NCI-H1417 treated with DMSO at 0.1 percent for 48 hours (cell line): ENCODE data around the gene MAP3K20.
"Not testable (repeated sequence)": the region's sequence is repeated elsewhere in the genome, so short reads cannot be mapped to it uniquely, and the experiment has no call there.

Source experiments
- DNase-seq: peaks from one replicate; lab custom pipeline; 2025; lab: John Stamatoyannopoulos, UW

The MAP3K20 gene

DNA sequence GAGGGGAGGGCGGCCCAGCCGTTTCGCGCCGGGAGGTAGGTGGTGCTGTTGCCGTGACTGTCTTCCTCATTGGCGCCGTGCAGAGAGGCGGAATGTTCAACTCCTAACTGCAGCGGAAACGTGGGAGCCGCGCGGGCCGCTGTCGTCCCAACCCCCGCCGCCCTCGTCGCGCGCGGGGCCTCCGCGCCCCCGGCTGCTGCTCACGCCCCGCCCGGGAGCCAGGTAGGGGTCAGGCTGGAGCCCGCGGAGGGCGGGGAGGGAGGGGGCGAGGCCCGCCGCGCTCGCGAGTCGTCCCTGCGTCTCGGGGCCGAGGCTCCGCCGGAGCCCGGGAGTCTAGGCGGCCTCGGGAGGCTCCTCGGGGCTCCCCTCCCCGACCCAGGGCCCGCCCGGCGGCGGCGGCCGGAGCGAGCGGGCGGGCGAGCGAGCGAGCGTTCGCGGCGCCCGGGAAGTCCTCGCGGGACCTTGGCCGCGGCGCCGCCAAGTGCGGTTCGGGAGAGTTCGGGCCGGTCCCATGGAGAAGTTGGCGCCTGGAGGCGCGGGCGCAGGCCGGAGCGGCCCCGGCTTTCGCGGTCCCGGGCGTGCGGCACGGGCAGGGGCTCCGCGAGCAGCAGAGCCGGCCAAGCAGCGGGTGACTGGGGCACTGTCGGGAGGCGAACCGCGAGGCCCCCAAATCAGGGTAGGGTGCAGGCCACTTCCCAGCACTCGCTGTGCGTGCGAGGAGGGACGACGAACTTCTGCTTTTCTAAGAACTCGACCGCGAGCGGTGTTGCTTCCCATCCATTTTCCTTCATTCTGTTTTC lies at the start of gene MAP3K20:
TSS of gene MAP3K20 (plus strand) at position 66 of the 800 bp plus-strand sequence. CDS start 15,186 bp downstream, outside the sequence.
- DNase-seq = no peak

DNA sequence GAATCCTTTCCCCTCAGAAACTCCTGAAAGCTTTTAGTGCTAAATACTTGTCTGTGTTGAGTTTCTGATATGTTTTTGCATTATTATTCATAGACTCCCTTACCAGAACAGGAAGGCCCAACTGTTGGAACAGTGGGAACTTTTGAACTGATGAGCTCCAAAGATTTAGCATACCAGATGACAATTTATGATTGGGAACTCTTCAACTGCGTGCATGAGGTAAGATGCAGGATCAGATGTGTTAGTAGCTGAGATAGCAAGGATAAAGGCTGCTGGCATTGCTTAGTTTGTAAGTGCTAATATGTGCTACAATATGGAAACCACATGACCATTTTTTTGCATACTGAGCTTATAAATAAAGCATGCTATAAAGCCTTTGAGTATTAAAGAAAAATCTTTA lies 49.2 kb upstream of the MAP3K20 start:
- DNase-seq = no peak

DNA sequence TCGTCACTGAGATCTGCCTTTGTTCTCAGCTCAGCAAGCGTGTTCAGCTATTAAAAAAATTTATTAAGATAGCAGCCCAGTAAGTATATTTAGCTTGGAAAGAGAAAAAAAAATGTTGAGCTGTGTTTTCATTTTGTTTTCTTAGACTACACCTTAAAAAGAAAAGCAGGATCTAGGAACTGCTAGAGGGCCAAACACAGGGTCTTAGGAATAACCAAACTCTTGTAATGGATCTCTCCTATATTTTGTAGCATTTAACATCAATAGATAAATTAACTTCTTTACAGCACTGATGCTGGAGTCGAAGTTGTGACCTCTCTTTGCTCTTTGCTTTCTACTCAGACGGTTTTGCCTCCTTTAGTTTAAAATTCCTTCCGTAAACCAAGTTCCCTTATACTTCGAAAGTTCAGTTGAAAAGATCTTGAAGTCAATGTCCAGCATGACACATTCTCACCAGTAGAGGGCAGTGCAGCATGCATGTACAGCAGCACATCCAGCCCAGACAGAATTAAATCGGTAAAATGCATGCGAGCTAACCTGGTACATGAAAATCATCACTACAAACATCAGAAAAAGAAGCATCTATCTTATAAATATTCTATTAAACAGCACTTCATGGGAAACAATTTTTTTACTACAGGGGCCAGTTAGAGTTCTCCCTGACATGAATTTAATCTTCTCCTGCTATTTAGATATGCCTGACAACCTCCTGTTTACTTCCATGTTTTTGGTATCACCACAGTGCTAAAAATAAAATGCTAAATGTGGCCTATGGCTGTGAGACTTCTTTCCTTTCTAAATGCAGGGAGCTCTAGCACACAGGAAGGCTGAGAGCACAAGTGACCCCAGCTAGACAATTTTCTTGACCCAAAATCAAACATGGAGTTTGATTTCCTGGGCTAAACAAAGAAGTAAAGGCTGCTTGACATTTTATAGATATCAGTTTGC lies 48.2 kb upstream of the MAP3K20 start:
- DNase-seq = no peak

DNA sequence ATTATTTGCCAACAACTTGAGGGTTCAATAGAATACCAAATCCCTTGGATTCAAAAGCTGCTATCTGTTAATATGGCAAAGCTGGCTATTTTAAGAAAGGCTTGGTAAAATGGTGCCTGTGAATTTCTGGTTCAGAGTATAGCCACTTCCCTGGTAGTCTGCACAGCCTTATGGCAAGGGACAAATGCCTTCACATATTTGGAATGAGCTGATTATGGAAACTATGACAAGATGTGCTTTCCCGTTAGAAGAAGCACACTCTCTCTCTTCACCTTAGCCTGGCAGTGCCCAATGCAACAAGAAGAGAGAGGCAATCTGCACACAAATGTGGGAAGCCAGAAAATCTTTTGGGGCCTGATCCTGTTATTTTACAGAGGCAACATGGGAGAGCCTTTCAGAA lies 47.5 kb upstream of the MAP3K20 start:
- DNase-seq = no peak

DNA sequence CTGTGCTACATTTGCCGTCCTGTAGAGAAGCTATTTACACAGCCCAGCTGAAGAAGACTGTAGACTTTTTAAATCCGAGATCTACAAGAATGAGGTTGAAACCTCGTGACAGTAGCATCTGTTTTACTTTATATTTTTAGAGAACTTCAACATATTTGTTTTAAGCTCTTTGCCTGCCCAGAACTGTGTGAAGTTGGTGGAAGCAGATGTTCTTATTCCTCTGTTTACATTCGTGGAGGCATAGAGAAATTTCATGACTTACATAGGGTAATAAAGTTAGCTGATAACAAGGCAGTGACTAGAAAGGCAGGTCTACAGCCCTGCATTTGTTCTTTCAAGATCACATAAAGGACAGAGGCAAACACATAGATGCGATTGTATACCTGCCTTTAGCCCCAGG lies 47.0 kb upstream of the MAP3K20 start:
- DNase-seq = no peak

DNA sequence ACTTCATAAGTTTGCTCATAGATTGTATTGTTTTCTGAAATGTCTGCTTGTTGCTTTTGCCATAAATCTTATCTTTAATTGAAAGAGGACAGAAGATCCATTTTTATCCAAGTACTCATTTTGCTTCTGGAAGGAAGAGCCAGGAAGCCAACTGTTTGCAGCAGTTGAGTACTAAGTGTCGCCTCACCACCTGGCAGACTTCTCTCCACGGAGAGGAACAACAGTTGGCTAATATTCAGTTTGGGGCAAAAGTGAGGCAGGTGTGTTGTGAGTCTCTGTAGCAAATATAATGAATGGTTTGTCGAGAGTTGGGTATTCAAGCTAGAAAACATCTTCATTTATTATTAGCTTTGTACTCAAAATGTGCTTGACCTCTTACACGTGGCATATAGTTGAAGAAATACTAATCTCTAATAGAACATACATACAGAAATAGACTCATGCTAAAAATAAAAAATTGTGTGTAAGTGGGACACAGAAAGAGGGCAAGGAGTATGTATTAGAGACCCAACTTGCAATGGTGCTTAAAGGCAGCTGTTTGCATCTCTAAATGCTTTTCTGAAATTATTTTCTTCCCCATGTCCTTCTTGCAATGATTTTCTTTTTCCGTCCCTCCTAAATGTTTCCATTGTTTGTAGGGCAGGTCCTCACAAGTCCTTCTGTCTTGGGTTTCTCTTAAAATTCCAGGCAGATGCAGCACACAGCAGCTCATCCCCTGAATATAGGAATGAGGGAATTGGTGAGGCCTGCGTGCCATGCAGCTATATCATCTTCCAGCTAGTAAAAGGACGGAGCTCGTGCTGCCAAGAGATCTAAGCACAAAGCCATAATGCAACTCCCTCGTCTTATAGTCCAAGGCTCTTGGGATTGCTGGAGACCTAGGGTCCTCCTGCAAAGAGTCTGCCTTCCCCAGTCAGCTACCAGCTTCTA lies 44.8 kb upstream of the MAP3K20 start:
- no peak for DNase-seq

DNA sequence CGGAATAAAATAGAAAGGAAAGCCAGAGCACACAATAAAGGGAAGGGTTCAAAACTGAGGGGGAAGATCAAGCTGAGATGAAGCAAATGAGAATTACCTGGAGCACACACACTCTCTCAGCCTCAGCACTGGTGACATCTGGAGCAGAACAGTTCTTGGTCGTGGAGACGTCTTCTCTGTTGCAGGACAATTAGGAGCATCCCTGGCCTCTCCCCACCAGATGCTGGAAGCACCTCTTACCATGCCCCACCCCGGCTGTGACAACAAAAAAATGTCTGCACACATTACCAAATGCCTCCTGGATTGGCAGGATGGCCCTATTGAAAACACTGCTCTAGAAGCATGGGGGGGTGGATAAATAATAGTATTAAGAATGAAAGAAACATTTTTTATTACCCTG lies 43.6 kb upstream of the MAP3K20 start:
- no peak for DNase-seq

DNA sequence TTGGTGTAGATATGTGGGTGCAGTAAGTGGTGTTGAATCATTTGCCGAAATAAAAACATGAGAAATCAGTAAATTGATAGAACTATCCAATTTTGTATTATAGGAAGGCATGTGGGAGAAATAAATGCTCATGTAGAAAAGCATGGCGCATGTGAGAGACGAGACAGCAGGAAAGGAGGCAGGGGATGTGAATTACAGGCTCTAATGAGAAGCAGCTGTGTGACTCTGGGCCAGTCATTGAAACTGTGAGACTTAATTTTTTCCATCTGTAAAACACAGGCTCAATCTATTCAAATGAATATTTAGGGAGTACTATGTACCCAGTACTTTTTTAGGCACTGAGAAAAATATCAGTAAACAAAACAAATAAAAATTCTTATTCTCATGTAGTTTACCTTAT lies 42.6 kb upstream of the MAP3K20 start:
- no peak for DNase-seq

DNA sequence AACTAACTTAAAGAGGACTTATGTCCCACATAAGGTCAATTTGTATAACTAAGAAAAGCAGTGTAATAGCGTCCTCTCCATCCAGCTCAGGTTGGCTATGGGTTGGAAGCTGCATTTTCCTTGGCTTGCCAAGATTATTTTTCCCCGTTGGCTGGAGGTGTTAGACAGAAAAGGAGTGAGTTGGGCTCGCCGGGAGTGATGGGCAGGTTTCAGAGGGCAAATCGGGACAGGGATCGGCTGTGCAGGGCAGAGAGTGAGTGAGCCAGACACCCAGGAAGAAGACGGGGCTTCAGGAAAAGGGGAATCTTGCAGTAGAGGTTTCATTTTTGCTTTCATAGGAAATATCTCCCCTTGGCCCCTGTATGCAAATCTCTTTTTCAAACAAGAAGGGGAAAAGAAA lies 41.5 kb upstream of the MAP3K20 start:
- no peak for DNase-seq

DNA sequence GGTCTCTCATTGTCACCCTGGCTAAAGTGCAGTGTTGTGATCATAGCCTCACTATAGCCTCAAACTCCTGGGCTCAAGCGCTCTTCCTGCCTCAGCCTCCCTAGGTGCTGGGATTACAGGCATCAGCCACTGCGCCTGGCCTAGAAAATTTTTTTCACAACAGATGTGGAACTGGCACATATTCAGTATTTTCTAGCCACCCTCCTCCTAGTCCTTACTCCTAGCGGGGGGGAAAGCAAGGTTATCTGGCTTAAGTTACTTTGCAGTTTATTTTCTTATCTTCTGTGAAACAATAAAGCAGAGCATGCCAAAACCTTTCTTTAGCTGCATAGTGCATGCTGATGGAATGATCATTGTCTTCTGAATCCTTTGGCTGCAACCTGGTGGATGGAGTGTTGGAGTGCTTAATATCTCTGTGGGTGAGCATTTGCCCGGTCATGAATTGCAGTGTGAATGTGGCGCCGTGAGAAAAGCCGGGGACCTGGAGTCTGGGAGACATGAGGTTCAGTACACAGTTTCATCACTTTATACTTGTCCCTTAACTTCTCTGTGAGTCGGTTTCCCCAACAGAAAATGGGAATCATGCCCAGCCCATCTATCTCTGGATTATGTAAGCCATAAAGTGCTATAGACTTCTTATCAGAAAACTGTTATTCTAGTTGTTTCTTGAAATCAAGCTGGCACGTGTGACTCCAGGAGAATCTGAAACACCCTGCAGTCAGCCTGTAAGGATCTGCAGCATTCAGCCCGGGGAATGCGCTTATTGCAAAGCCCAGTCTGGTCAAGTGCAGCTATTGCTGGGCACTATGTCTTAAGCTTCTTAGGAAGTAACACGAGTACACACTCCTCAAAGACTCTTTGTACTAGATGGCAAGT lies 38.2 kb upstream of the MAP3K20 start:
- no peak for DNase-seq

DNA sequence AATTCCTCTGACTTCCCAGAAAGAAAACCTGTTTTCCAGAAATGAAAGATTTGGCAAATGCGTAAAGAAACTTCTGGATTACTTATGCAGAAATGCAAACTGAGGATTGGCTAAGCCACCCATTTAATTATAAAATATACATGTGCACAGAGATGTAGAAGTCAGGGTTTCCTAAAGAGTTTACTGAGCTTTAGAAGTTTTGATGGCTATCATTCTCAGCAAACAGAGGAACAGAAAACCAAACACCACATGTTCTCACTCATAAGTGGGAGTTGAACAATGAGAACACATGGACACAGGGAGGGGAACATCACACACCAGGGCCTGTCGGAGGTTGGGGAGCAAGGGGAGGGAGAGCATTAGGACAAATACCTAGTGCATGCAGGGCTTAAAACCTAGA lies 37.4 kb upstream of the MAP3K20 start:
- not testable (repeated sequence) for DNase-seq

DNA sequence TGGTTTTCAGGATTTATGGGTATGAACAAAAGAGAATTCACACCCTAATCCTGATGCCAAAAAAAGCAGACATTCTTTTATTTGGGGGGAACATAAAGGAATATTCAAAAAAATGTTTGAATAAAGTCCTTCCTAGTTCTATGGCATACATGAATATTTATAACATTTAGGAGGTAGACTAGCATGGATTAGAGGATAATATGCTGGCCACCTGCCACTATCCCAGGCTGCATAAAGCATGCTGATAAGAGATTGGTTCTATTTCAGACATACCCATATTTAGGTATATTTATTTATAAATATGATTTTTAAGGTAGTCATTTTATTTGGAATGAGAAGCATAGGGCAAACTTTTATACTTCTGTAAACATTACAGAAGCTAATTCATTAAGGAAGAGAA lies 34.9 kb upstream of the MAP3K20 start:
- no peak for DNase-seq

DNA sequence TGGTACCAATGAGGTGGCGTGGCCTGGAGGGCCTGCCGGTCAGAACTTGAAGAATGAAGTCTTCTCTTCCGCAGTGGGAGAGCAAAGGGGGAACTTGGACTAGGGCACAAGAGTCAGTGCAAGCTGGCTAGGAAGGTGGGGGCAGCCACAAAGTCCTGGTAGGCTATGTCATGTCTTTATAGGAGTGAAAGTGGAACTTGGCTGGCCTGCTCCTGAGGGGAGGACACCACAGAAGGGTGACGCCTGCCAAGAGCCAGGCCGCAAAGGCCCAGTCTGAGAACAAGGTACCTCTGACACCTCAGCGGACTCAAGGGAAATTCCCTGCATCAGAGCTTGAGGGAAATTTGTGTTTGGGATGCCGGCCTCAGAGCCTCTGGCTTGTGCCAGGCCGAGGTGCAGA lies 32.2 kb upstream of the MAP3K20 start:
- DNase-seq = no peak

DNA sequence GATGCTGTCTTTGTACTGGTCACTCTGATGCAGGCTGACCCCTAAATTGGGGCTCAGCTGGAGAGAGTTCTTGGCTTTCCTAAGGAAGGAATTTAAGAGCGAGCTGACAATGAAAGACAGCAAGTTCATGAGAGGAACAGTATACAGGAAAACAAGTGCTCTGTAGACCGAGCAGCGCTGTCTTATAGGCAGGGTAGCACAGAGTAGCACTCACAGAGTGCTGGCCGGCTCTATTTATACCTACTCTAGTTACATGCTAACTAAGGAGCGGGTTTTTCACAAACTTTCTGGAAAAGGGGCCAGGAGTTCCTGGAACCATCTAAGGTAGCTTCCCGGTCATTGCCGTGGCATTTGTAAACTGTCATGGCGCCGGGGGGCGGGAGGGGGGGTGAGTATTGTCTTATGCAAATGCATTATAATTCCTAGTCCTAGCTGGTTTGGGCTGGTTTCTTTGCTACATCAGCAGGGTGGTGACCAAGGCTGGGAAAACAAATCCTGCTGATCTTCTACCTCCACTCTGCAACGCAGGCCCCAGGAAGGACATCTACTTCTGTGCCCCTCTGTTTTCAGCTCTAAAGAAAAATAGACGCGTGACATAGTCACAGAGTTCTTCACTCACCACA lies 31.6 kb upstream of the MAP3K20 start:
- DNase-seq = no peak

DNA sequence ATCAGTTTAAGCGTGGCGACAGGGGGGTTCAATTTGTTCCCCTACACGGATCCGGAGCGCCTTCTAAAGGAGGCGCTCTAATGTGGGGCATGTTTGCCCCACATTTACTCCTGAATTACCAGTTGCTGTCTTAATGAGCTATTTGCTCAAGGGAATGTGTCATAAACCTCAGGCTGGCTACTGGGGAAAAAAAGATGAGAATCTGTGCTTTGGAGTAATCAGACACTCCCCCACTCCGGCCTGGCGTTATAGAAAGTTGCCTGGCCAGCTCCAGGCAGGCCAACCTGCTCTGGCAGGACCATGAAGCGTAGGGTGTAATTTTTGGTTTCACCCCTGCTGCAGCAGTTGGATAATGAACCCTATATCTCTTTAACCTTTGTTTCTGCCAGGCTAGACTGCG lies 31.0 kb upstream of the MAP3K20 start:
- no peak for DNase-seq

DNA sequence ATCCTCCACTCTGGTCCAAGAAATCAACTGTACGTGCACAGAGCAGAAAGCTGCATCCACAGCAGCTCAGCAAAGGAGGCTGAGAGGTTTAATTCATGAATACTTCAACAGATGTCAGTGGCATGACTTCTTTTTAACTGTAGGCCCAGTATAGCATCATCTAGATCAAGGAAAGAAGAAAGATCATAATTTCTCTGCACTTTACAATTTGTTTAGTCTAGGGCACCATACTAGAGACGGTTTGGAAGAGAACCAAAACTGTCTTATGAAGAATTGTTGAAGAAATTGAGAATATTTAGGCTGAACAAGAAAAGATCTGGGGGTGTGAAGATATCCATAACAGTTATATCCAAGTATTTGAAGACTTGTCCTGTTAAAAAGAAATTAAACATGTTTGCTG lies 30.5 kb upstream of the MAP3K20 start:
- no peak for DNase-seq

DNA sequence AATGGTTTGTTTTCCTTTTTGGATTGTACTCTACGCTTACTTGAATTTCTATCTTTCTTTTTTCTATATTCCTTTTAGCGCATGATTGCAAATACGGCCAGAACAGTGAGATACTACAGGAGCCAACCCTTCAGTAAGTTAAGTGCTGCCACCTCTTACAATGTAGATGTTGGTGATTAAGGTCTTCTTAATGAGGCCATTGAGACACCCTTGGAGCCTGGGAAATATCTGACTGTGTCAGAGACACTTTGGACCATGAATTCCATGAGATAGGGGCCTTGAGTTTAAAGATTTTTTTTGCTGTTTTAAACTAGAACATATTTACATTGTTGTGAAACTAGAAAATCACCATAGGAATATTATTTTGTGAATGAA lies 27.1 kb upstream of the MAP3K20 start:
- no peak for DNase-seq

DNA sequence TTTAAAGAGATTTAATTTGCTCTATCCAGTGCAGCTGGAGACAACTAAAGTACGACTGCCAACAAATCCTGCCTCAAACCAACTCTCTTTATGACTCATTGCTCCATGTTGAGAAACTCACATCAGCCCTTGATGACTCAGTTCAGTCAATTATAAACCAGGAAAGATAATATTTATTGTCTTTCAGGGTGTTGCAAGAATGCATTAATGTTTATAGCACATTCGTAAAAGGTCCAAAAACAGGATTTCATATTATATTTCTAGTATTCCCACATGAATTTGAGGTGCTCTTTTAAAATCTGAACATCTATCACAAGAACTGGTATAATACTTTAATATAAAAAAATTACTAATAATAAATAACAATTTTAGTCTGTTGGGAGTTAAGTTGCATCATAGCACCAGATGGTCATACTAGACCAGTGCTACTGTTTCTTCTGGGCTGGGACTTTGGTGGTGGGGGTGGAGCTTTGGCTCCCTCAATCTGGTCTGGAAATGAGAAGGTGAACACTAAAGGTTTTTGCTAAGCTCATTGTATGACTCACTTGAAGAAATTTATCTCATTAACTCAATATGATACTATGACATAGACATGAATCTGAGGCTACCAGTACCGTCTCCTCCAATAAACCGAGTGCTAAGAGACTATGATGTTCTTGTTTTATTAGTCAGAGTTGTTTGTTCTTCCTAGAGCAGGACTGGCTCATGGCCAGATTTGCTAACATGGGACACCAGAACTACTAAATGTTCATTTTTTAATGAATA lies 26.6 kb upstream of the MAP3K20 start:
- no peak for DNase-seq

DNA sequence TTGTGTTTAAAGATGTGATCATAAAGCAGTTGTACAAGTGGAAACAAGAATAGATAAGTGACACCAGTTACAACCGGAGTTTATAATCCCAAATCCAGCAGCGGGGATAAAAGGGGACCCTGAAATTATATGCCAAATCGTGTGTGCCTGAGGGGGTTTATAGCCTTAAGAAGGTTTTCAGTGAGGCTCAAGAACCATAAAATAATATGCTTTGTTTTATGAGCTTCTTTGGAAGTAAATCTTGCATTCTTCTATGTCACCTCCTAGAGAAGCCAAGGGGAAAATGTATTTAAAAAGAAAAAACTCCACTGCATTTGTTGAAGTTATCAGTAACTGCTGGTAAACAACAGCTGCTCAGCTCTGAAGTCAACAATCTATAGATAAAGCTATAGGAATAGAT lies 25.8 kb upstream of the MAP3K20 start:
- no peak for DNase-seq

DNA sequence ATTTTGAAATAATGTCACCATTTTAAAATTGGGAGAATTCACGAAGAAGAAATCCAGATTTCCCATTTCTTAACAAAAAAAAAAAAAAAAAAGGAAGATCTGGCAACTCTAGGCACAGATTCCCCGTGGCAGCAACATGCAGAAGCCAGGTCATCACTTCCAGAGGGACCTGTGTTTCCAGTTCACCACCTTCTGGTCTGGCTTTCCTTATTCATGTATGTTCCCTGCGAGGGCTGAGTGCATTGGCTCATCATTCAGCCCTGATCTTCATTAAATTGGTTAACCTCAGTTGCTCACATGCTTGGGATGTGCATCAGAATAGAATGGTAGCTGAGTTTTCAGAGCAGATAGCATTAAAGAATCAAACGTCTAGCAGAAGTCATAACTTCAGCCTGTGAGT lies 25.0 kb upstream of the MAP3K20 start:
- DNase-seq = no peak
